GM19324 (cell line): ENCODE data around the gene AMBN.
"Not testable (repeated sequence)": the region's sequence is repeated elsewhere in the genome, so short reads cannot be mapped to it uniquely, and the experiment has no call there.

Source experiments
- ATAC-seq: cut with Tn5 transposase; IDR thresholded peaks from one replicate; pipeline ENCODE4 v1.9.1; 2021; ENCODE audit warnings: mild to moderate bottlenecking, moderate library complexity; ENCODE audit not compliant: unreplicated experiment, low FRiP score

AMBN gene

DNA sequence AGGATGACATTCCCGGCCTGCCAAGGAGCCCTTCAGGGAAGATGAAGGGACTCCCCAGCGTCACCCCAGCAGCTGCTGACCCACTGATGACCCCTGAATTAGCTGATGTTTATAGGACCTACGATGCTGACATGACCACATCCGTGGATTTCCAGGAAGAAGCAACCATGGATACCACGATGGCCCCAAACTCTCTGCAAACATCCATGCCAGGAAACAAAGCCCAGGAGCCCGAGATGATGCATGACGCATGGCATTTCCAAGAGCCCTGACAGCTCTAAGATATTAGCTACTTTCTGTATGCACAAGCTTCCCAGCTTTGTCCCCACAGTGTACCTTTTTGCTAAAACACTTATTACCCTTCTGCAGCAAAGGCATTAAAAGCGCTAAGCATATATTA is 14.4 kb downstream of the AMBN start:
- no peak for ATAC-seq

DNA sequence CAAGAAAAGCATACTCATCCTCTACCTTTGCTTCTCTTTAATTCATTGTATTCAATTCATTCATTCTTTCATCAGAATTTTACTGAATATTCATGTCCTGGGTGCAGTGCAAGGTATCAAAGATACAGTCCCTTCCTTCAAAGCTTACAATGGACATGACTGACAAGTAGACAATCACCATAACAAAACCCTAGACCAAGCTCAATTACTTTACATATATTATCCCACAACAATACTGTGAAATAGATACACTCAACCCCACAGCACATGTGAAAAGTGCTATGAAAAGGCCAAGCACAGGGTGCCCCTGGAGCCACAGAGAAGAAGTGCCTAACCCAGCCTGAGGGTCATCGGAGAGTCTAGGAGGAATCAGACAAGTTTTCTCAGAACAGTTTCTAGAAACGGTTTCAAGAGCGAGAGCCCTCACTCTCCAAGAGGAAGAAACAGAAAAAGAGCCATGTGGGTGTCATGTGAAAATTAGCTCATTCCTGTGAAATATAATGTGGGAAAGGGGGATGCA is 15.3 kb downstream of the AMBN start:
- ATAC-seq, result no peak

DNA sequence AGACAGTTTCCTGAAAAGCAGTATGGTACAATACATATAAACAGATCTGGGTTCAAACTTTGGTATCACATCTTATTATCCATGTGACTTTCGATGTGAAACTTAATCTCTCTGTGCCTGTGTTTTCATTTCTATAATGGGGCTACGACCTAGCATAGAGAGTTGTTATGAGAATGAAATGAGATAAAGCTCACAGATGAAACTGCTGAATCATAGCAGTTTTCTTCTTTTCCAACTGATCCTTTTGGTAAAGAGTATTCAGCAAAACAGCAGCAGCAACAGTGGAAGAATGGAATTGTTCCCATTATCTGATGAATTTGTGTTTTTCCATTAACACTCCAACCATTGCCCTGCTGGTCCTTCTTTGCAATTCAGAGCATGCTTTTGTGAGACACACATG is 16.3 kb downstream of the AMBN start:
- ATAC-seq, result no peak

DNA sequence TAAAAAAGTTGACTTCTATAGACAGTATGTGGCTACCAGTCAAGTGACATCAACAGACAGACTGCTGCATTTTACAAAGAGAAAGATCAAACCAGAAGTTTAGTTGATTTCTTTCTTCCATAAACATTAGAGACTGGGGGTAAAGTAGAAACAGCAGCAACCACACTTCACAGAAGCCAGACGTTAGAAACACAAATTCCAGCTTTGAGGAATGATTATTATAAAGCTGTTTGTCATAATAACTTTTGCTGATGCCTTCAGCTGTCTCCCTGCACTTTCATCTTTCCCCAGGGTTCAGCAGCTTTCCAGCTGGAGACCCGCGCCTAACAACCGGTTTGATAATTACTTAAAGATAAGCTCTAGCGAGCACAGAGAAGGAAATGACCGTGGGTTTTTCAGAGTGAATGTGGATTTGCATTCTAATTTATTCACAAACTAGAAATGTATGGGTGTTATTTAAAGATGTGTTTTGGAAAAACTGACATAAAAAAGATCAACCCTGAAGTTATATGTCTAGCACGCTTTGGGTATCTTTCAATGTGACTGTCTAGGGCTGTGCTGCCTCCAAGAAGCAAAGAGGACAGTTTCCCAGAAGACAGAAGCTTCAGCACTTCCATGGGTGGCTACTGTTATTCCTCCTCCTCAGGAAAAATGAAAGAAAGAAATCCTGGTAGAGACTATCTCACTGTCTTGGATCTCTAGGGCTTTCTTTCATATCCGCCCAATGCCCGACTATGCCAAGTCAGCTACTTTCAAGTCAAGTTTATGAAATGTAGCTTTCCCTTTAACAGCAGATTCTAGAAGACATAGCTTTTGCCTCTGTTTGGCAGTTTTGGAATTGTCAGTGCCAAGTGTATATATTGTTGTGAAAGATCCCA is 21.5 kb downstream of the AMBN start:
- ATAC-seq, result peak; percentile 50

DNA sequence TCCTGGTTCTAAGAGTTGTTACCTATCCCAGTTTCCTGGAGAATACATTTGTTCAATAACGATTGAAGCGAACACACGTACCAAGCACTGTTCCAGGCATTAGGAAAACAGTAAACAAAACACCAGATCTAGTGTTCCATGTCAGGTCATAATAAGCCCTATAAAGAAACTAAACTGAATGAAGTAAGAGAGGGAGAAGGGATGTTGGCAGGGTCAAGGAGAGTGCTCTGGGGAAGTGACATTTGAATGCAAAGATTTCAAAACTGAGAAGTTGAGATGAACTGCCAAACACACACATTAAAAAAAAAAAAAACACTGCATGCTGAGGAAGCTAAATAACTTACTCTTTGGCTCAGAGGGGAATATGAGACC is 22.1 kb downstream of the AMBN start:
- ATAC-seq, result peak; percentile 28

DNA sequence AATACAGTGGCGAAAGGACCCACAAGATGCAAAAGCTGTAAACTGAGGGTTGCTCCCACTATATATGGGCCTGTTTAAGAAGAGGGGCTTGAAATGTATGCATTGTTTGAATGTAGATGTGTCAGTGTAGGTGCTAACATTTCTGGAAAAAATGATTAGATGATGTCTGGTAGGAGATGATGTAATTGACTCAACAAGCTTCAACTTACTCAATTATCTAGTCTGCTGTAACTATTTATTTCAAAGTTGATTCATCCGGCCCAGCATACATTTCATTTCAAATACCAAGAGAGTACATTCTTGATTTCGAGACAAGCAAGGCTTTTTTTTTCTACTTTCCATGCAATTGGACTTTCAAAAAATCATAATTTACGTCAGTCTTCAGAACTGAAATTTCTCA is 27.2 kb downstream of the AMBN start:
- ATAC-seq, result no peak

DNA sequence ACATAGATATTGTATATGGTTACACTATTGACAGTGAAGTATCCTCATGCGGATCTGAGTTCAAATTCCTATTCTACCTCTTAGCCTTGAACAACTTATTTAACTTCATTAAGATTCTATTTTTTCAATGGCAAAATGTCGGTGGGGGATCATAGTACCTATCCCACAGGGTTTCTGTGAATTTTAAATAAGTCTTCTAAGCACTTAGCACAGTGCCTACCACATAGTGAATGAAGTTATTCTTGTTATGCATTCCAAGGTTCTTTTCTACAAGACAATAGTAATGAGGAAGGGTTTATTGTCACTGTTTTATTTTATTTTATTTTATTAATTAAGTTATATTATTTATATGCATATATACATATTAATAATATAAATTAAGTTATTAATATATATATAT is 27.7 kb downstream of the AMBN start:
- no peak for ATAC-seq

DNA sequence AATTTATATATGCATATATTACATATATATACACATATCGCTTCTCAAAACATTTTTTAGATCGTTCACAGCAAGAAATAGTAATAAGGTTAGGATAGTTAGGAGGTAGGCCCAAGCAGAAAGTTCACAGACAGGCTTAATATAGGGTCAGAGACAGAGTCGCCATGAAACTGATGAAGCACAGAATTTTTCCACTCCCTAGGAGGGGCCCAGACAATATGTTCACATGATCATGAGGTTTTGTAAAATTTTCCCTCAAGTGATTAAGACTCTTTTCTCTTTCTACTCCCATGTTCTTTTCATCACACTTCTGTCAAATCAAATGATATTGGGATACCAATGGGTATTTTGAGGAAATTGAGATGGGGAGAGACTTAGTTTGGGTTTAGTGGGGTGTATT is 31.3 kb downstream of the AMBN start:
- ATAC-seq, result no peak

DNA sequence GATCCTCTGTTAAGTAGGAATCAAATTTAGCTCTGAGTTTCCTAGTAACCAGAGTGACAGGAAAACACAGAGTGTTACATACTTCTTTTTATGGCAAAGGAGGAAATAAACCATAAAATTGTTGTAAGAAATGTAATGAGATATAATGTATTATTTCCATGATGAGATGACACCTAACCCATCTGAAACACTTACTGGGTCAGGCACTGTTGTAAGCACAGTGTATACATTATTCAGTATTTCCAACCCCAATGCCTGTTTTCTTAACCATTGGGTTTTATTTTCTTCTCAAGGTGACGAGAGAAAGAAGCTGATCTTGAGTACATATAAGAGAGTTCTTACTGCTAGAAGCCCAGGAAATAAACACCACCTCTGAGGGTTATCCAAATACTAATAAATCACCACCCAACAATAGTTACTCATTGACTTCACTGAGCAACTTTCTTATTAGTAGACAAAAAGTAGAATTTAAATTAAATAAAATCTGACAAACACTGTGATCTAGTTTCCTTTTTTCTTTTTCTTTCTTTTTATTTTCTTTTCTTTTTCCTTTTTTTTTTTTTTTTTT is 32.3 kb downstream of the AMBN start:
- ATAC-seq, result no peak

DNA sequence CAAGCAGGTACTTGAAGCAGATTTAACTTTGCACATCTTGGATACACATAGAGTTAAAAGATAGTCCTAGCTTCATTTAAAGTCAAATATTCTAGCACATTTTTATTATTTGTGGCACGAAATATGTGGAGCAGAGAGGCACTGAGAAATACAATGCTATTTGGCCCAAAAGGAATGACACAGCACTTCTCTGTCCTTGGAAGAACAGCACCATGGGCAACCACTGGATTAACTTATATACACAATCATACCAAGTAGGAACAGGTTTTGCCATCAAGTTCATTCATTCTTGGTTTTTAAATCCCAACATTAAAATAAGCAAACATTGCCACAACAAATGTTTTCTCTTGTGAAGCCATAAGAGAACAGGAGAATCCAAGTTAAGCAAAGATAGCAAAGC is 35.6 kb downstream of the AMBN start:
- ATAC-seq, result no peak

DNA sequence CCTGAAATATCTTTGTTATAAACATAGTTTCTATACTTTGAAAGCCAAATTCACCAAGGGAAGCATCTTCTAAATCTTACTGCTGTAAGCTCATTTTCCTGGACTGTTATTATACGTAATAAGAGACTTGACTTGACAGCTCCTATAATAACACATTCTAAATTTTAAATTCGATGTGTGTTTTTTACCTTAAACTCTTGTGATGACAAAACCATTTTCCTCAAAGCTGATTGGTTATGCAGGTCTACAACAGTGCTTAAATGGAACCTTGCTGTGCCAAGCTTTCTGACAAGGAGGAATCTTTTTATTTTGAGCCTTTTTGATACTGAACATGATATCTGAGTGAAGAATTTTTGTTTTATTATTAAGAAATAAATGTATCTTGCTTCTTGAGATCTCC is 36.4 kb downstream of the AMBN start, which contains the start of gene ENAM:
TSS of gene ENAM (plus strand) at position 301 of the 400 bp plus-strand sequence. CDS start 757 bp downstream, outside the sequence.
- no peak for ATAC-seq

DNA sequence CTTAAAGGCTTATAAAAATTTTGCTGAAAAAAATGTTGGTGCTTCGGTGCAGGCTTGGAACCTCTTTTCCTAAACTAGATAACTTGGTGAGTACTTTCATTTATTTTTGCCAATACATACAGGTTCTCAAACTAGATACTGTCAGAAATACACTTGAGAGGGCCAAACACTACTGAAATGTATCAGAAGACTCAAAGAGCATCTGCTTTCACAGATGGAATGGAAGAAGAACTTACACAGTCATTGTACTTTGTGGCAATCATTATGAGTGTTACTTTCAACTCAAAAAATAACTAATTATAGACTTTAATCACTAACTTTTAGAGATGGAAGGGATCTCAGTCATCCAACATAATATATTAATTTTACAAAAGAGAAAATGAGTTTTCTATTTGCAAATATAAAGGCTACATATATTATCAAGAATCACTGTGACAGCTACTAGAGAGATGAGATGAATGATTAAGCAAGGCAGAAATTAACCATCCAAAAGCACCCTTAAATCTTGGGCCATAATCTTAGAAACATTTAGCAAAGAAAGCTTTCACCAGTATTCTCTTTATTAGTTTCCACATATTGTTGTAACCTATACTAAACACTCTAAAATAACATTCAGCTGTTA is 37.5 kb downstream of the AMBN start:
- ATAC-seq, result no peak

DNA sequence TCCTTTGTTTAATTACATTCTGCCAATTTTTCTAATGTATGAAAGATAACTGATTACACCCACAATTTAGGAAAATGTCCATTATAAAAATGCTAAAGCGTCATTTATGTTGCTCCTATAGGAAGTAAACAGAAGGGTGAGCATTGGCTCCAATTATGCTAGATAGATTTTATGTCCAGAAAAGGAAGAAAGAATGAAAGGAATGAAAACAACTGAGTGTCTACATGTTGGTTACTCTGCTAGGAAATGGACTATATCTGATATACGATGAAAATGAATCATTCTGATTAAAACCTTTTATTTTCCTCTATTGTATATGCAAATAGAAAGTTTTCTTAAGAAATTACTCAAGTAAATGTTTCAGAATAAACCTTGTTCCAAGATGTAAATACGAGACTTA is 38.1 kb downstream of the AMBN start:
- ATAC-seq, result no peak

DNA sequence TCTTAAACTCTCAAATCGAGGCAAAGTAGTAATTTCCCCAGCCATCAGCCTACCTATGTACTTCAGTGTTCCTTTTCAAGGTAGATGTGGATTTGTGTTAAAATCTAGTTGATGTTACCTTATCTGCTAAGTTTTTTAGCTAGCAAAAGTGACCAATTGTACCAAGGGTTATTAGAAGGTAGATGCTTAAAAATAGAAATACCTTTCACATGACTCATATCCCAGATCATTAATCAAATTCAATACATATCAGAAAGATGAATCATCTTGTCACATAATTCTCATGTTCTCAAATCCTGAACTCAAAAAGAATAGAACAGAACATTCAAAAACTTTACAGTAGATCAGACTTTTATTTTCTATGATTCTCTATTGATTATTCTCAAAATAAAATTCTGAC is 40.0 kb downstream of the AMBN start:
- ATAC-seq, result no peak

DNA sequence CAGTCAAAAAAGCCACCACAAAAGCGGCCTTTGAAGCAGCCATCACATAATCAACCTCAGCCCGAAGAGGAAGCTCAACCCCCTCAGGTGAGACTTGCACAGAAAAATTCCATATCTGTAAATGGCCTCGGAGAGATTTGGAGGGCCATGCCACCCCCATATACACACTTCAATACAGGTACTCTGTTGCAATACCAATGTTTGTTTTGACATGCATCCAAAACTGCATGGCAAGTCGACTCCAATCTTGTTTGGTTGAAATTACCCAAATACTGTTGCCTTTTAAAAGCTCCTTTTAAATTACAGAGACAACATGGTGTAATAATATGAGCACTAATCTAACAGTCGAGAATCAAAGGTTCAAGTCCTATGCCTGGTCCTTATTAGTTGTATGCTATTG is 42.4 kb downstream of the AMBN start:
- no peak for ATAC-seq

DNA sequence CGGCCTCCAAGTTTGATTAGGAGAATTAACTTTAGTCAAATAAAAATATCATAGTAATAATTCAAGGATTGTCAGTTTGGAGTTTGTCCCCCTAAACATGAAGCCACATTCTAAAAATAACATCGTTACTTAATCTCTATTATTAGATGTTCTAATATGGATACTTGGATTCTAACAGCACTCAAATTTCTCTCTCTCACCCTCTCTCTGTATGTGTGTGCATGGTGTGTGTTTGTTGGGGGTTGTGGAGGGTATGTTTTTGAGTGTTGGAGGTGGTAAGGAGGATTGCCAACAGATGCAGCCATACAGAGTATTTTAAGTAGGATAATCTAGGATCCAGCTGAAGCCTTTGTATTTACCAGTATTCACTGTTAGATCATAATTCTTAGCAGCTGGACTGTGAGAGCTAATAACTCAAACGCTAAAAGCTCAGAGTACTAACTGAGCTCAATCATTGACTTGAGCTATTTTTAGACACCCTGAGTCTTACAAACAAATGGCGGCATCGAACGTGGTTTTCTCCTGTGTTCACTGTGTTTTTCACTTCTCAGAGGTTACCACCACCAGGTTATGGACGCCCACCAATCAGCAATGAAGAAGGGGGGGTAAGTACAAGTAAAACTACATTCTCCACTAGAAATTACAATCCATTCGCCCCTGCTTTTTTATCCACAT is 45.3 kb downstream of the AMBN start:
- no peak for ATAC-seq

DNA sequence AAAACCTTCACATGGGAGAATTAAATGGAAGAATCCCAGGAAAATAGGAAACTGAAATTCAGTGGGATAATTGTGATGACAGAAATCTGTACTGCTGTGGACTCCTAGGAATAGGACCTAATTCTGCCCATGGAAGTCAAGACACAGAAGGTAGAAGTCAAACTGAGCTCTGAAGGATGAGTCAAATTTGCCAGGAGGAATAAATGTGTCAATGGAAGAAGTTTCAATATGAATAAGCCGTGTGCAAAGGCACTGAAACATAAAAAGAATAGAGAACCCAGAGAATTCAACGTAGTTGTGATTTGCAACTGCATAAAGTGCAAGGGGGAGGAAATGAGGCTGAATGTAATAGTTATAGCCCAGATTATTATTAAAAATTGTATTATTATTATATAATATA is 48.1 kb downstream of the AMBN start:
- ATAC-seq, result no peak

DNA sequence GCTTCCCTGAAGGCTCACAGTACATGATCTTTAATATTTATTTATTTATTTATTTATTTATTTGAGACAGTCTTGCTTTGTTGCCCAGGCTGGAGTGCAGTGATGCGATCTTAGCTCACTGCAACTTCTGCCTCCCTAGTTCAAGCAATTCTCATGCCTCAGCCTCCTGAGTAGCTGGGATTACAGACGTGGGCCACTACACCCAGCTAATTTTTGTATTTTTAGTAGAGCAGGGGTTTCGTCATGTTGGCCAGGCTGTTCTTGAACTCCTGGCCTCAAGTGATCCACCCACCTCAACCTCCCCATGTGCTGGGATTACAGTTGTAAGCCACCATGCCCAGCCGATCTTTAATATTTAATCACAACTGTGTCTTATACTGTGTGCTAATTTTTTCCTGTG is 58.7 kb downstream of the AMBN start:
- ATAC-seq, result not testable (repeated sequence)

DNA sequence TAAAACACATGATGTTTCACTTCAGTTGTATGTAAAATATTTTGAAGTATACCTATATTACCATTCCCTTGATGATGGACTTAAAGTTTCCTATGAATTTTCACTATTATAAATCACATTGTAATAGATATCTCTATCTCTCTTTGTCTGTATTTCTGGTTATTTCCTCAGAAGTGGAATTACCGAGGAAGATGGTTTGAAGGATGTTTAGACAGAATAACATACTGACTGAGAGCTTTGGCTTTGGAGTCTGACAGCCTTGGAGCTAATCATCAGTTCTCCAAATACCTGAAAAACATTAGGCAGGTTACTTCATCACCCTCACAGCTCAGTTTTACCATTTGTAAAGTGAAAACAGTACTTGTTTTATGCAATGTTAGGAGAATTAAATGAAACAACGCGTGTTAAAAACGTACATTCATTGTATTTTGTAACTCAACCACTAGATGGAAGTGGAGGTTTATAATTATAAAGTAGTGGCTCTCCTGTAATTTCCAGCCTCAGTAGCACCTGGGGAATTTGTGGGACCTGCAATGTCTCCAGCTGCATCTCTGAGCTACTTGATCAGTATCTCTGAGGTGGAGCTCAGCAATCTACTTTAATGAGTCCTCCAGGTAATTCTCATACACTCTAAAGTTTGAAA is 59.9 kb downstream of the AMBN start:
- no peak for ATAC-seq

DNA sequence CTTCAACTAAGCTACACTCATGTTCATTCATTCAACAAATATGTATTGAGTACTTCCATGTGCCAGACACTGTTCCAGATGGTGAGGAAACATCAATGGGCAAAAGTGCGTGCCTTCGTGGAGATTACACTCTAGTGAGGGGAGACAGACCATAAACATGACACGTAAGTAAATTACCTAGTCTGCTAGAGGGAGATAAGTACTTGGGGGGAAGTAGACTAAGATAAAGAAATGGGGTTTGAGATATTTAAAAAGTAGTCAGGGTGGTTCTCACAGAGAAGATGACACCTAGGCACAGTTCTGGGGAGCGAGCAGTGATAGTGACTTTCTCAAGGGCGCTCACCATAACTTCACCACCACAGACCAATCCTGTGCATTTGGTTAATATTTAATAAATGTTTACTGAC is 62.6 kb downstream of the AMBN start:
- ATAC-seq, result no peak
